DMS114 treated with DMSO at 0.1 percent for 48 hours (cell line): Measurements from ENCODE around the gene COL10A1.

Source experiments
- DNase-seq: peaks from one replicate; lab custom pipeline; 2025; ENCODE audit not compliant: unreplicated experiment; lab: John Stamatoyannopoulos, UW

Gene COL10A1

DNA sequence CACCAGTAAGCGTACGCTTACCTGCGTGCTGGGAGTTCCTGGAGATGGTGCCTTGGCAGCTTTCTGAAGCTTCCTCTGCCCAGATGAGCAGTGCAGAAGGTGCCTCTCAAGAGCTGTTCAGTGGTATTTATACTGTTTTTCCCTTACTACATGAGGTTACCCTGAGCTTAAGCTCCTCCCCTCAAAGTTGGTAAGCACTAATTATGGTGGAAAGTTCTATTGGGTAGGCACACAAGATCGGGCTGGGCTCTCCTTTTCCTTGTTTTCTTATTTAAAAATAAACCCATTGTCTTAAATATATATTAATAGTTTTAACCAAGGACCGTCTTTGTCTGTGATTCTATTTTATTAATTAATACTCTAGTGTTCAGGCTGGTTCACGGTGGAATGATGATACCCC lies at the start of gene COL10A1:
Gene COL10A1, minus strand, starts transcription at position 101 of the 400 bp plus-strand sequence. CDS start 640 bp downstream, outside the sequence.
- no peak for DNase-seq

GRCh38 chr6:116175344-116175743 lies 49.4 kb upstream of the COL10A1 start:
- no peak for DNase-seq

GRCh38 chr6:116173928-116174327 lies 48.0 kb upstream of the COL10A1 start:
- DNase-seq: no peak

DNA sequence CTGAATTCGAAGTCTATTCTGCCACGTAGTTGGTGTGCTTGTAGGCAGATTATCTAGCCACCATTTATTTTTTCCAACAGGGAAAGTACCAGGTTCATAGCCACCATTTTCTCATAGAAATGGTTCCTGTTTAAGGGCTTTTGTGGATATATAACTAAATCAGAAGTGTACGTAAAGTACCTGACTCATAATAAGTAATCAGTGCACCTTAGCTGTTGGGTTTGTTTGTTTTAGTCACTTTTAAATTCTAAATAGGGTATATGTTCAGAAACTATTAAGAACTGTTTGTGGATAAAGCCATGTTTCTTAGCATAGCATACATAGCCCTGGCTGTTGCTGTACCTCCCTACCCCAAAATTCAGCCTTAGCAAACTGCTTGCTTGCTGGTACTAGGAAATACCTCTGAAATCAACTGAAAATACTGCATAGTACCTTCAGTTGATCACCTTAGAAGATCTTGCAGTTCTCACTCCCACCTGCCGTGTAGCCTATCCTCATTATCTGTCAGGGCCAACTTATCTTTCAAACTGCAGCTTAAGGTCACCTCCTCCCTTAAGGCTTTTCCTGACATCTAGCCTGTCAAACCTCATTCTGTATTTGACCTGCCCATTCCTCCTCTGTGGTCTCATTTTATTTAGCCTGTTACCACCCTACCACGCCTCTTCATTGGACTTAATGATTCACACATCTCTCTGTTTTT lies 44.6 kb upstream of the COL10A1 start:
- DNase-seq: no peak

- DNase-seq: no peak
These were observed 43.9 kb upstream of the COL10A1 start for GRCh38 chr6:116169880-116170279.

GRCh38 chr6:116168148-116168547 lies 42.2 kb upstream of the COL10A1 start:
- DNase-seq: no peak

GRCh38 chr6:116166369-116166768 lies 40.4 kb upstream of the COL10A1 start:
- DNase-seq: no peak

DNA sequence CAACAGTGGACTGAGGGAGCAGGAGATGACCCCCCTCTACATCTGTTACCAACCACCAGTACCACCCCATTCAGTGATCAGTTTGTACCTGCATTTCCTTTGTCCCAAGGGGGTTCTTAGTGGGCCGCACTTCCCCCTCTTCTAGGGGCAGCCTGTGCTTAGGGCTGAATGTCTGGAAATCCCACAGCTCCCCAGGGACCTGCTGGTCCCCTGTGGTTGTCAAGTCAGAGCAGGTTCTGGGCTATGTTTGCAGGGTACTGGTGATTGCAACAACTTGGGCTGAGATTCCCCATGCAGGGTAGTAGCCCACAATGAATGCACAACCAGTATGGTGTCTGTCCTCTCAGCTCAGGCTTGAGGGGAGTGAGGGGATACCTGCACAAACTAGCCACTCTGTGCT lies 39.7 kb upstream of the COL10A1 start:
- no peak for DNase-seq

GRCh38 chr6:116159782-116160524 lies 34.0 kb upstream of the COL10A1 start:
- no peak for DNase-seq

GRCh38 chr6:116158641-116159040 lies 32.7 kb upstream of the COL10A1 start:
- DNase-seq: no peak

- no peak for DNase-seq
These were observed 31.5 kb upstream of the COL10A1 start for GRCh38 chr6:116157391-116157790.

DNA sequence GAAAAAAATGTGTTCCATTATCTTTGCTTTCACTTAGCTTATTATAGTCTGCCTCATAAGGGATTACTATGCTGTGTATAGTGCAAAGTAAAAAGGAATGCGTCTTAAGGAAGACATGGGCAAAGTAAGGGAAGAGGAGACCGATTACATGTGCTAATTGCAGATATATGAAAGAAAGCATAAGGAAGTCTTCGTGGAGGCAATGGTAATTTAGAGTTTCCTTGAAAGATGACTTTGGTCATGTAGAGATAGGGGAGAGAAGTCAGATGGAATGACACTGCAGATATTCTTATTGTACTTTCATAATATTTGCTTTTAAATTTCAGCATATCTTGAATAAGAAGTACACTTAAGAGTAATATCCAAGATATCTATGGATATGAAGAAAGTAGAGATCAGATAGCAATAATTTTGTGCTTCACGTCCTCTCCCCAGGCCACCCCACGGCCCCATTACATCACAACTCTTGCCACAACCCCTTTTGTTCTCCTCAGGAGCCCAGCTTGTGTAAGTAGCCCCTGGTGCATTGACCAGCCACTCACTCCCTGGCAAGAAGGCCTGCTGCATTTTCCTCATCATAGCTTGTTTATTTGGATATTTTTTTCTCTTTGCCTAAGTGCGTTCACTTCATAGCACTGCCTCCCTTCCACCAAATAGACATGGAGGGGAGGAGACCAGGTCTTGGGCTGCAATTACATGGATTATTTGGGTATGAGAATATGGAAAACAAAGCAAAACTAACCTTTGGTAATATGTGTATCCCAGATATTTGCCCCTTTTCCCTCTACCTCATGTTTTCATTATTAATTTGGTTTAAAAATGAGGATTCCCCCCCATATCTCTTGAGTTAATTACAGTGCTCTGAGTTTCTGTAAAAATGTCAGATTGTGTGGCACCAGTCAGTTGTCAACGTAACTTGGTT lies 30.7 kb upstream of the COL10A1 start:
- DNase-seq: no peak

DNA sequence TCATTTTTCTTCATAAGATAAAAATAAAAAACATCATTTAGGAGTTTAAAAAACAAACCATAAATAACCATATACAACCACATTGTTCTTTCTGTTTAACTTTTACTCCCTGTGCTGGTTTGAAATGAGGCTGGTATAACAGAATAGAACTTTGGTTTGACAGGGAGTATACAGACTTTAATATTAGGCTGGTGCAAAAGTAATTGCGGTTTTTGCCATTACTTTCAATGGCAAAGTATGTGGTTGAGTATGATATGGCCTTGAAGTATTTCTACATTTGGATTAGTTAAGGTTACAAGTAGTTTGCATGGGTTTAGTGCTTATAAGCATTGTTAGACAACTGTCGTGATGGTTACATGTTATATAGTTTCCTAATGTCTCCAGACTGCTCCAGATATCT lies 29.0 kb upstream of the COL10A1 start:
- DNase-seq: no peak

DNA sequence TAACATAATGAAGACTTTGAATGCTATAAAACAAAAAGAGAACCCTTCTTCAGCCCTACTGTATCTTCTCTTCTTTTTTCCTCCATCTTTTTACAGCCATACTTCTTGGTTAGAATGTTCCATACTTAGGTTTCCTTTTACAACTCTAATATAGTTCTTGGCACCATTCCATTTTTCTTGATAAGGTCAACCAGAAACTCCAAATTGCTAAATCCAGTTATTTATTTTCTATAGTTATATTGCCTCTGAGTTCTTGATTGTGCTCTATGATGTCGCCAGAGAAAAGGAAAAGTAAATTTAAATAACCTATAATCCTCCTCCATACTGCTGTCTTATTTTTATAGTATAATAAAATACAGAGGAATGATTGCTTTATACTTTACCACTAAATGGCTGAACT lies 26.7 kb upstream of the COL10A1 start:
- no peak for DNase-seq

- no peak for DNase-seq
These were observed 20.1 kb upstream of the COL10A1 start for GRCh38 chr6:116145803-116146675.

DNA sequence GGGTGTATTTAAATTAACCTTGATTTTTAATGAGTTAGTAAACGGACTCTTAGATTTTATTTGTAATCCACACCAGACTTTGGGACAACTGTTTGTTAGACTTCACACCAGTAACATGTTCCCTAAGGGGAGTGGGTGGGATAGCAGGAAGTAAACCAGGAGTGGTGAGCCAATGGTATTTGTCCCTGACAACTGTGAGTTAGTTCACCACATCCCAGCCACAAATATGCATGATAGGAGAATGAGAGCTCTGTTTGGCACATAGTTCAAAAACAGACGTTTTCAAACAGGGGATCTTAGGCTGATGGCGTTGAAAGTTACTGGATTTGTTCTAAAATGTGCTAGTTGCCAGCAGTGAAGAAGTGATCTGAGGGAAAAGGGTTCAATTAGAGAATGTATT lies 18.7 kb upstream of the COL10A1 start:
- no peak for DNase-seq

- no peak for DNase-seq
These were observed 14.0 kb upstream of the COL10A1 start for GRCh38 chr6:116139917-116140316.

GRCh38 chr6:116136933-116137340 lies 11.0 kb upstream of the COL10A1 start:
- no peak for DNase-seq

DNA sequence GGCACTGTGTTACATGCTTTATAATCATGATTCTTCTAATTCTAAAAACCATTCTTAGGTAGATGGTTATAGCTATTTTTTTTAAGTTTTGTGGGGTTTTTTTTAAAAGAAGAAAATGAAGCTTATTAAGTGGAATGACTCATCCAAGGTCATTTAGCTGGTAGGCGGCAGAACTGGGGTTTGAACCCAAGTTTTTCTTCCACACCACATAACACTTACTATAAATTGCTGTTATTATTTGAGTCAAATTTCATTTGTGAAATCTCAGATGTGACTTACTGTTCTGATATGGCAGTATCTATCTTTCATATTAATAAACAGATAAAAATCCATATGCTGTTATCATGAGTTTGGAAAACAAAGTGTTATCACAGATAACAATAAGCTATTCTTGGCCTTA lies 10.4 kb upstream of the COL10A1 start:
- no peak for DNase-seq

GRCh38 chr6:116133453-116133852 lies 7.5 kb upstream of the COL10A1 start:
- DNase-seq: no peak
